AG04450 (cell line): Measurements from ENCODE around the gene DESI2. TPM values are rescaled to one million over a fixed set of nuclear protein-coding genes. Genes with fewer than 3 reads are reported as not detected.

Experiments used
- CTCF ChIA-PET: fragments of 300-600, 350-600 bp; formaldehyde crosslinking; extraction: SDS; loops from one replicate; lab custom pipeline; 2022; ENCODE audit warnings: antibody characterized with exemption, inconsistent platforms; lab: Charles Lee
- POLR2A ChIA-PET: fragments of 350-600 bp; formaldehyde crosslinking; extraction: SDS; loops from one replicate; lab custom pipeline; 2021; ENCODE audit warnings: antibody characterized with exemption, inconsistent platforms; lab: Yijun Ruan, JAX
- DNase-seq: peaks from one replicate; pipeline ENCODE4 v3.0.0-alpha.2; 2011; ENCODE audit warnings: low read depth, low spot score
- H3K27ac ChIP-seq: one replicate; pipeline ENCODE4 v1.5.1; 2012; ENCODE audit warnings: low read depth, low read length, control low read depth
- H3K27me3 ChIP-seq: one replicate; pipeline ENCODE4 v1.6.0; 2012; ENCODE audit warnings: low read length; ENCODE audit not compliant: control insufficient read depth, insufficient read depth
- H3K4me3 ChIP-seq: 2 replicates; pipeline ENCODE4 v1.5.1; 2011; ENCODE audit warnings: mild to moderate bottlenecking, low read depth, low read length, control low read depth
- H3K9me3 ChIP-seq: 2 replicates; pipeline ENCODE4 v1.5.1; 2012; ENCODE audit warnings: low read length; ENCODE audit not compliant: control insufficient read depth, insufficient read depth
- polyA plus RNA-seq: library from polyadenylated mRNA; depleted of rRNA; stranded (reverse); fragments of >200 nt; gene quantifications from 2 replicates; pipeline ENCODE4 v1.2.3, GENCODE V29; 2011
- TF ChIP-seq, protein P1 (sequence below): IDR thresholded peaks from 2 replicates; pipeline ENCODE4 v1.5.1; 2011; ENCODE audit warnings: low read depth, low read length, control low read depth, inconsistent platforms

The DESI2 gene
- polyA plus RNA-seq, 1 experiment = 60.2 TPM

DNA sequence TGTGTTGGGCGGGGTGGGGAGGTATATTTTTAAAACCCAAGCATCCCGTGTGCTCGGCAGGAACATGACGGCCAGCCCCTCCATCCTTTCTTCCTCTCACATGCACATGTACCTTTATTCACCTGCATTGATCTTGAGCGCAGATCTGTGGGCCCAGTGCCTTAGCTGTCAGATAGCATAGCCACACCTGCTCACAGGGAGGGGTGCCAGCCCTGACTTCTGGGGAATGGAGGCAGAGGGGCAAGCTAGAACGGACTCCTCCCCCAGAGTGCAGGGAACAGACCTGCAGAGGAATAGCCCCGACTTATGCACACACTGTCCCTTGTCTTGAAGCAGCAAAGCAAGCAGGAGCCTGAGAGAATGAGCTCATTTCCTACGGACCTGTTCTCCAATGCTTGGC, 56.1 kb downstream of the DESI2 start:
- Histone ChIP-seq H3K4me3 (no peak overlapping the region), H3K27ac (no peak overlapping the region), H3K27me3 (no peaks in the 10 kb centered on the region), H3K9me3 (no peaks in the 10 kb centered on the region)
- ChIA-PET CTCF (no interaction called here), POLR2A (no interaction called here)
- TF ChIP-seq, protein P1, sequence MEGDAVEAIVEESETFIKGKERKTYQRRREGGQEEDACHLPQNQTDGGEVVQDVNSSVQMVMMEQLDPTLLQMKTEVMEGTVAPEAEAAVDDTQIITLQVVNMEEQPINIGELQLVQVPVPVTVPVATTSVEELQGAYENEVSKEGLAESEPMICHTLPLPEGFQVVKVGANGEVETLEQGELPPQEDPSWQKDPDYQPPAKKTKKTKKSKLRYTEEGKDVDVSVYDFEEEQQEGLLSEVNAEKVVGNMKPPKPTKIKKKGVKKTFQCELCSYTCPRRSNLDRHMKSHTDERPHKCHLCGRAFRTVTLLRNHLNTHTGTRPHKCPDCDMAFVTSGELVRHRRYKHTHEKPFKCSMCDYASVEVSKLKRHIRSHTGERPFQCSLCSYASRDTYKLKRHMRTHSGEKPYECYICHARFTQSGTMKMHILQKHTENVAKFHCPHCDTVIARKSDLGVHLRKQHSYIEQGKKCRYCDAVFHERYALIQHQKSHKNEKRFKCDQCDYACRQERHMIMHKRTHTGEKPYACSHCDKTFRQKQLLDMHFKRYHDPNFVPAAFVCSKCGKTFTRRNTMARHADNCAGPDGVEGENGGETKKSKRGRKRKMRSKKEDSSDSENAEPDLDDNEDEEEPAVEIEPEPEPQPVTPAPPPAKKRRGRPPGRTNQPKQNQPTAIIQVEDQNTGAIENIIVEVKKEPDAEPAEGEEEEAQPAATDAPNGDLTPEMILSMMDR = no peak
- DNase-seq = no peak

DNA sequence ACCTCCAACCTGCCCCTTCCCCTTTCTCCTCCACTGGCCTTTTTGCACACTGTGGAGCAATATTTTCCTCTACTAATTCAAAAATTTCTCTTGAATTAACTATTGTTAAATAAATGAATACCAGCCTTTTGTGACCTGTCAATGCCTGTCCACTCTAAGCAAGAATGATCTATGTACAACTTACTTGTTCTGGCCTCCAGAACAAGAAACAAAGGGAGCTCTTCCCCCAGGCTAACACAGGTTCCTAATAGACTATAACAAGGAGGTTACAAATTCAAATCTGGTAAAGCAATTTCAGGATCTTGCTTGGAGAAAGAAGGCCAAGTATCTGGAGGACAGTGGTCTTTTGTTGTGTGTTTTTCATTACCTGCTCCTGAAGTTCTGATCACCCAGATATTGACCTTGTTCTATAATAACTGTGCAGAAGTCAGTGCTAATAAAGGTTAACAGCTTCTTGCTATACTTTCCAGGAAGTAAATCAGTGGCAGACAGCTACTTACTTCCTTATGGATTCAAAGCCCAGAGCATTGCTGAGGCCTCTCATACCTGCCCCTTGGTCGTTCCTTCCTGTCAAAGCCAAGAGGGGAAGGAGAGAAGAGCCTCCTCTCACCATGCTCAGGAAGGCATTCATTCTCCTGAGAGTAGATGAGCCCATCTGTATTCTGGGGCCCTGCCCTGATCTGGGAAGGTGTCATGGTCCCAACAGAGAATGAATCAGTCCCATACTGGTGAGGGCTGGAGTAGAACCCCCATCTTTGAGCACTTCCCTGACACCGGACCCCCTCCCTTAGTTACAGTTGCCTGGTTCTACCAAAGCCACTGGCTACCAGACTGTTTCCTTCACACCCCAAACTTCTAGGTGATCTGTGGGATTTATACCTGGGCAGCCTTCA, 56.8 kb downstream of the DESI2 start:
- Histone ChIP-seq H3K4me3 (no peak overlapping the region), H3K27me3 (no peaks in the 10 kb centered on the region), H3K9me3 (no peaks in the 10 kb centered on the region), H3K27ac (no peak overlapping the region)
- ChIA-PET CTCF (no interaction called here), POLR2A (no interaction called here)
- TF ChIP-seq, protein P1 = no peak
- DNase-seq = no peak

DNA sequence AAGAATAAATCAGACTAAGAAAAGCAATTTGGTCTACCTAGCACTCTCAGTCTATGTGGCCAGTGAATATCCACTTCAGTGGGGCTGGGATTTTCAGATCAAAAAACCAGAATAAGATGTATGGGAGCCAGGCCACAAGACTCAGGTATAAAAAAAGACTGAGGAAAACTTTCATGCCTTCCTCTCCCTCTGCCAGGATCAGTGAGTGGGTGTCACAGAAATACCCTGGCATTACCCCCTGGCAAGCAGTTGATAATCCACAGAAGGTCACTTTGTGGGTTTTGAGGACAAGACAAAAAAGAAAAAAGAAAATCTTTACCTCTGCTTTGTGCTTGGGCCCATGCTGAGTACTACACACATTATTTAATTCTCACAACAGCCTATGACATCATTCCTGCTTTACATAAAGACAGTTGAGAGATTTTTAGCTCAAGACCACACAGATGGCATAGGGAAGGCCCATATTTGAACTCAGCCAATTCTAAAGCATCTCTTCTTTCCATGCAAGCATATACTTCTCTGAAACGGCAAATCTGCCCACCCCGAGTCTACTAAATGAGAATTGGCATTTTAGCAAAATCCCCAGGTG, 57.6 kb downstream of the DESI2 start:
- POLR2A ChIA-PET = interaction anchor here (0.6 kb wide), 1 partner anchor 57 kb away, joined by 5 read pairs; no protein-coding TSS in a partner anchor
- Histone ChIP-seq H3K4me3 (no peak overlapping the region), H3K9me3 (no peaks in the 10 kb centered on the region), H3K27ac (no peak overlapping the region), H3K27me3 (no peaks in the 10 kb centered on the region)
- CTCF ChIA-PET = no interaction called here
- no peak for DNase-seq
- TF ChIP-seq, protein P1 = no peak

DNA sequence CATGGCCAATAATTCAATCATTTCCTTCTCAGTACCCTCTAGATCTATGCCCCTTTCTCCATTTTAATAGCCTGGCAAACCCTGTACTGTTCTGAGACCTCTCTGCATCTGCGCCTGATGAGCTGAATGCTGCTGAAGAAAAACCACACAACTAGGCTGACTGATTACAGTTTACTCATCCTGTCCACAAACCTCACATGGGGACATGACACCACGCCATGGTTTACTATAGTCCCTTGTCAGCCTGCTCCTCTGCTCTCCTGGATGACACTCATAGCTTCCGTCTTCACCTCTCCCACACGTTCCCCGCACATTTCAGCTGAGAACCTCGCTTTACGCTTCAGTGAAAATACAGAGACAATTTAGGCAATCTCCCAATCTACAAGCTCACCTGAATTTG, 59.7 kb downstream of the DESI2 start:
- no peak overlapping the region for H3K4me3 ChIP-seq
- H3K27ac ChIP-seq = no peak overlapping the region
- H3K27me3 ChIP-seq = no peaks in the 10 kb centered on the region
- no peaks in the 10 kb centered on the region for H3K9me3 ChIP-seq
- TF ChIP-seq, protein P1 = no peak
- CTCF ChIA-PET = no interaction called here
- no peak for DNase-seq
- POLR2A ChIA-PET = no interaction called here

DNA sequence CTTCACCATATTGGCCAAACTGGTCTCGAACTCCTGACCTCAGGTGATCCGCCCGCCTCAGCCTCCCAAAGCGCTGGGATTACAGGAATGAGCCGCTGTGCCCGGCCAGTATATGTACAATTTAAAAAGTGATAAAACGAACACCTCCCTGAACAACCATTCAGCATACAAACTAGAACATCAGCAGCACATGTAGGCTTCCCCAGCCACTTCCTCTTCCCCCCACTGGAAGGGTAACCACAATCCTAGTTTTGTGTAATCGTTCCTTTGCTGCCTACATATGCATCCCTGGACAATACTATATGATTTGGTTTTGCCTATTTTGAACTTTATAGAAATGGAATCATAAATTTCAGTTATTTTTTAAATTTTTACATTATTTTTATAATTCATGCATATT, 60.4 kb downstream of the DESI2 start:
- no peaks in the 10 kb centered on the region for H3K27me3 ChIP-seq
- H3K27ac ChIP-seq = no peak overlapping the region
- H3K4me3 ChIP-seq = no peak overlapping the region
- CTCF ChIA-PET = no interaction called here
- TF ChIP-seq, protein P1 = no peak
- POLR2A ChIA-PET = no interaction called here
- H3K9me3 ChIP-seq = no peaks in the 10 kb centered on the region
- no peak for DNase-seq
